Measurements from ENCODE around the gene TMEM88. TPM values are rescaled to one million over a fixed set of nuclear protein-coding genes. Genes with fewer than 3 reads are reported as not detected.

The TMEM88 gene
- total RNA-seq, 3 donors from 2014 or later, result 4.8 to 21.0 (median 5.7) TPM

DNA sequence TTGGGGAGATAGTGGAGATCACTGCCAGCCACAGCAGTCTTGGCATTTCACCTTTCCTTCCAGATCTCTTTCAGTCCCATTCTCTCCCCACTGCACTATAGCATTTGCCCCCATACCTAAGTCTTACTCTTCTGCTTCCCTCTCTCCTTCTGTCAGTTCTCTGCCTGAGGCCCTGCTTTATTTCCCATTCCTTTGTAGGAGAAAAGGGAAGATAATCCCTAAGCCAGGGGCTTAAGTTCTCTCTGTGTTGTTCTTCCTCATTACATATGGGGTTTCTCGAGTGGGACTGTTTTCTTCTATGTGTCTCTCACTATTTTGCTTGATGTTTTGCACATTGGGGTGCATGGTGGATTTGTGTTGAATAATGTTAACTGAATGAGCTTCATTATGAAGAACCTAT is 14.4 kb upstream of the TMEM88 start:
- TF ChIP-seq POLR2A (IDR thresholded peaks at IDR 0.05) (no peak), POLR2AphosphoS5 (IDR thresholded peaks at IDR 0.05) (no peak)
- TF ChIP-seq, protein P1, sequence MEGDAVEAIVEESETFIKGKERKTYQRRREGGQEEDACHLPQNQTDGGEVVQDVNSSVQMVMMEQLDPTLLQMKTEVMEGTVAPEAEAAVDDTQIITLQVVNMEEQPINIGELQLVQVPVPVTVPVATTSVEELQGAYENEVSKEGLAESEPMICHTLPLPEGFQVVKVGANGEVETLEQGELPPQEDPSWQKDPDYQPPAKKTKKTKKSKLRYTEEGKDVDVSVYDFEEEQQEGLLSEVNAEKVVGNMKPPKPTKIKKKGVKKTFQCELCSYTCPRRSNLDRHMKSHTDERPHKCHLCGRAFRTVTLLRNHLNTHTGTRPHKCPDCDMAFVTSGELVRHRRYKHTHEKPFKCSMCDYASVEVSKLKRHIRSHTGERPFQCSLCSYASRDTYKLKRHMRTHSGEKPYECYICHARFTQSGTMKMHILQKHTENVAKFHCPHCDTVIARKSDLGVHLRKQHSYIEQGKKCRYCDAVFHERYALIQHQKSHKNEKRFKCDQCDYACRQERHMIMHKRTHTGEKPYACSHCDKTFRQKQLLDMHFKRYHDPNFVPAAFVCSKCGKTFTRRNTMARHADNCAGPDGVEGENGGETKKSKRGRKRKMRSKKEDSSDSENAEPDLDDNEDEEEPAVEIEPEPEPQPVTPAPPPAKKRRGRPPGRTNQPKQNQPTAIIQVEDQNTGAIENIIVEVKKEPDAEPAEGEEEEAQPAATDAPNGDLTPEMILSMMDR (IDR thresholded peaks at IDR 0.05), result no peak
- no peak for DNase-seq (ENCODE audit: low spot score in 2 of 2)
- Histone ChIP-seq H3K4me1 (peaks cover 11 to 44% of the 10 kb centered on the region in 2 donors), H3K4me3 (no peak overlapping the region), H3K27ac (peak overlapping the region; percentile 98 to 99), H3K27me3 (no peaks in the 10 kb centered on the region), H3K36me3 (no peaks in the 10 kb centered on the region), H3K9me3 (no peaks in the 10 kb centered on the region)
- intact Hi-C loops (cut with DNase I; ENCODE audit: low total_unique reads), result no loop called here

DNA sequence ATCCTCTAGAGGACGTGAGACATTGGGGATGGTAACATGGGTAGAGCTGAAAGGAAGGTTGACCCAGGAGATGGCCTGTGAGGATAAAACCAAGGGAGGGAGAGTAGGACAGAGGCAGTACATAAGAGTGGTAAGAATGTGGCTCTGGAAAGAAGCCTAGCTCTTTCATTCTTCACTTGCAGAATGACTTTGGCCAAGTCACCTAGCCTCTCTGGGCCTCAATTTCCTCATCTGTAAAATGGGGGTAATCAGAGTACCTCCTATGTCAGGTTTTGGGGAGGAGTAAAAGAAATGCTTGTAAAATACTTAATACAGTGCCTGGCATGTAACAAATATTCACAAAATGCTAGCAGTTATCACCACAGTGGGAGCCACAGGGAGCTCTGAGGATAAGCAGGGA is 14.0 kb upstream of the TMEM88 start:
- TF ChIP-seq POLR2A (IDR thresholded peaks at IDR 0.05), result no peak
- TF ChIP-seq POLR2AphosphoS5 (IDR thresholded peaks at IDR 0.05), result no peak
- TF ChIP-seq, protein P1 (IDR thresholded peaks at IDR 0.05), result no peak
- Histone ChIP-seq H3K4me3 (peak overlapping the region in 1 of 3 donors; percentile 88), H3K27ac (peak overlapping the region; percentile 96 to 98), H3K9me3 (no peaks in the 10 kb centered on the region), H3K27me3 (no peaks in the 10 kb centered on the region), H3K4me1 (peaks cover 13 to 44% of the 10 kb centered on the region in 2 donors), H3K36me3 (no peaks in the 10 kb centered on the region)
- no peak for DNase-seq (ENCODE audit: low spot score in 2 of 2)
- intact Hi-C loops (cut with DNase I; ENCODE audit: low total_unique reads), result no loop called here

DNA sequence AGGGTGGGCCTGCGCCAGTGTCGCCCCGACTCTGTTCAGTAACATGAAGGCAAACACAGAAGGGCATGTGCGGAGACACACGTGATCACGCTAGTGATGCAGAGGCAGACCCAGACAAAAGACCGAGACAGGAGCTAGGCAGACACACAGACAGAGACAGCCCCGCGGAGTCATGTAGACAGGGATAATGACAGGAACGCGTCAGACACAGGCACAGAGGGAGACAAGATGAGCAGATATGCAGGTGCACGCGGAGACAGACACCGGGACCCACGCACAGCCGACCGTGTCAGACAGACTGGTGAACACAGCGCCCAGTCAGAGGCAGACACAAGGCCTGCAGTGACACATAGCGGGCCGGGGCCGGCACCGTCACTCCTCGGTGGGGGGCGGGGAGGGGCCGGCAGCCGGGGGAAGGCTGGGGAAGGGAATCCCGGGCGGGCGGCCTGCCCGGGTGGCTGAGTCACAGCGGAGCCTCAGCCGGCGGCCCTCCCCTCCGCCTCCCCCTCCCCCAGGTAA is 13.4 kb upstream of the TMEM88 start:
- peaks cover 13 to 41% of the 10 kb centered on the region in 2 donors for H3K4me1 ChIP-seq
- peak overlapping the region; percentile 55 to 88 (median 68) for H3K4me3 ChIP-seq
- peak overlapping the region; percentile 96 to 98 for H3K27ac ChIP-seq
- H3K27me3 ChIP-seq, result no peaks in the 10 kb centered on the region
- H3K9me3 ChIP-seq, result no peaks in the 10 kb centered on the region
- intact Hi-C loops (cut with DNase I; ENCODE audit: low total_unique reads), result no loop called here
- TF ChIP-seq POLR2A (IDR thresholded peaks at IDR 0.05) (no peak), POLR2AphosphoS5 (IDR thresholded peaks at IDR 0.05) (no peak)
- TF ChIP-seq, protein P1 (IDR thresholded peaks at IDR 0.05), result no peak
- DNase-seq (ENCODE audit: low spot score in 2 of 2), result peak; percentile 87 to 89
- no peaks in the 10 kb centered on the region for H3K36me3 ChIP-seq

DNA sequence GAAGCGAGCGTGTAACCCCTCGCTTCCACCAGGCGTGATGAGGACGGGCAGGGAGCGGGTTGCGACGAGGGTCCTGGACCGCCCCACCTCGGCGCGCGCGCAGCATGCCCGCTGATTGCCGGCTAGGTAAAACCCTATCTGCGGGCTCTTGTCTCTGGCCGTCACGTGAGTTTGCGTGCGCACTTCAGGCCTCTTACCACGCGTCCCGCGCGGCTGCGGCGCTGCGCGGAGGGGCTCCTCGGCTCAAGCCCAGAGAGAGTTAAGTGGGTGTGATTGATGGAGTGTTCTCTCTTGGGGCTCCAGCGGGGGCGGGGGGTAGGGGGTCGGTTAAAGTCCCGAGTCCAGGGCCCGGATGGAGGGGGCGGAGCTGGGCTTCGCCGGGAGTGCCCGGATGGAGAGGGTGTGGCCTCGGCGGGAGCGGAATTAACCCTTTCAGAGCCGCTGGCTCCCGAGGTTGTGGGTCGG is 12.9 kb upstream of the TMEM88 start:
- intact Hi-C loops (cut with DNase I; ENCODE audit: low total_unique reads), result no loop called here

More for the DNA sequence above, 12.9 kb upstream of the TMEM88 start:
- H3K4me3 ChIP-seq, result peak overlapping the region; percentile 55 to 88 (median 68)
- TF ChIP-seq, protein P1 (IDR thresholded peaks at IDR 0.05), result peak in 1 of 3 donors; percentile 28
- TF ChIP-seq POLR2AphosphoS5 (IDR thresholded peaks at IDR 0.05) (peak in 2 of 3 donors; percentile 56 to 76), POLR2A (IDR thresholded peaks at IDR 0.05) (no peak)
- peak; percentile 80 to 92 for DNase-seq (ENCODE audit: low spot score in 2 of 2)
- H3K27me3 ChIP-seq, result no peaks in the 10 kb centered on the region
- H3K36me3 ChIP-seq, result no peaks in the 10 kb centered on the region
- peak overlapping the region; percentile 96 to 98 for H3K27ac ChIP-seq
- peaks cover 13 to 36% of the 10 kb centered on the region in 2 donors for H3K4me1 ChIP-seq
- no peaks in the 10 kb centered on the region for H3K9me3 ChIP-seq
